ENCODE measurements around the gene OR2F1.

Gene OR2F1, protein sequence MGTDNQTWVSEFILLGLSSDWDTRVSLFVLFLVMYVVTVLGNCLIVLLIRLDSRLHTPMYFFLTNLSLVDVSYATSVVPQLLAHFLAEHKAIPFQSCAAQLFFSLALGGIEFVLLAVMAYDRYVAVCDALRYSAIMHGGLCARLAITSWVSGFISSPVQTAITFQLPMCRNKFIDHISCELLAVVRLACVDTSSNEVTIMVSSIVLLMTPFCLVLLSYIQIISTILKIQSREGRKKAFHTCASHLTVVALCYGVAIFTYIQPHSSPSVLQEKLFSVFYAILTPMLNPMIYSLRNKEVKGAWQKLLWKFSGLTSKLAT

DNA sequence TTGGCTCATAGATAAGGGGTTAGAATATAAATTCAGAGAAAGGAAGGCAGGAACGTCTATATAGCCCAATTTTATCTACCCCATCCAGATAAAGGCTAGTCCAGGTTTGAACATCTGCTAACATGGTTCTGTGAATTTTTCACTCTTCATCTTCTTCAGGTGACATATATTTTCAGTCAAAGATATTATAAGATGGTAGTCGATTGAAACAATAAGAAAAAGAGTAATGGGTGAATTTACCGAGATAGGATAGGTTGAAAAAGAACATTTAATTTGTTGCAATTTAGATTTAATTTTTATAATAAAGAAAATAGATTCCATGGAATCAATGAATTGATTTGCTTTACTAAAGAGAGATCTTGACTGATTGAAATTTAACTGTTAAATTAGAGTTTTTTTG is at the start of gene OR2F1:
Gene OR2F1 (plus strand): TSS at position 301 of the 400 bp plus-strand sequence. CDS start 5,127 bp downstream, outside the sequence.
- DNase-seq: no peak

DNA sequence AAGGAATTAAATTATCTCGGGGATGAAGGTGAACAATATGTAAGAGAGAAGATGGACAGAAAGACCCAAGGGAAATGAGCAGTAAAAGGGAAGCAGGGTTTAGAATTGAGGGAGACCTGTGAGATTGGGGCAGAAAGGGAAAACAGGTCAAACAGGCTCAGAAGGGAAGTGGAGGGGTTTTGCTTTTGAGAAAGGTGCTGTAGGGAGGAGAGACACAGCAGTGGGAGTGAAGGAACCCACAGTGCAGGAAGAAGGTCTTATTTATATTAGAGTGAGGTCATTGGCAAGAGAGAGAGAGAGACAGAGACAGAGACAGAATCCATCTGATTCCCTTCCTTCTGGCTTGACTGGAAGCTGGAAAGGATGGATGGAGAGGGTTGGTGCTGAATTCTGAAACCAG is 49.1 kb upstream of the OR2F1 start:
- DNase-seq: no peak

DNA sequence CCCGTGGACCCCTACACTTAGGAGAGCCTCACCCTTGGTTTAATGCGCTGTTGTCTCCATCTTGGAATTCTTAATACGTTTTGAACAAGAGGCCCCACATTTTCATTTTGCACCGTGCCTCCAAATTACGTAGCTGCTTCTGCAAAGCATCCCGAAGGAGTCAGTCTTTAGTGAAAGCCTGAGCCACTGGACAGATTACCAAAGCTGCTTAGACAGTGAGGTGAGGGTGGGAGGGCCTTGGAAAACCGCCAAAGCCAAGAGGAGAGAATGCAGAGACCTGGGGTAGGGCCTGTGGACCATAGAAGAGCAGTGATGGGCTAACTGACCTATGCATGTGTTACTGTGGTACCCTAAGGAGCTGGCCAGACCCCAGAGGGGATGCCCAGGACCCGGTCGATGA is 48.5 kb upstream of the OR2F1 start:
- no peak for DNase-seq

DNA sequence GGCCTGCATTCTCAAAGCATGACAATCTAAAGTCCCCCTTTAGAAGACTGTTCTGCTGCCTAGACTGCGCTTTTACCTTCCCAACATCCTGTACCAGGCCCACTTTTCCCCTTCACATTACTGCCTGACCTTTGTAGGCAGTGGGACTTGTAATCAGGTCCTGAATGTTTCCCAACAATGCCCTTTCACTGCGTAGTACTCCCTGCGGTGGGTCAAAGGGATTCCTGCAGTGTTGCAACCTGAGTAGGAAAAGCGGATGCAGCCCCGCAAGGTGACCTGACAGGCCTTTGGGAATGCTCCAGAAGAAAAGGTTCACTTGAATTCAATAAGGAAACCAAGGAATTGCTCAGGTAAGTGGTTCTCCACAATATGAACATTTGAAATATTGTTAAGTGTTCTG is 47.7 kb upstream of the OR2F1 start:
- no peak for DNase-seq

DNA sequence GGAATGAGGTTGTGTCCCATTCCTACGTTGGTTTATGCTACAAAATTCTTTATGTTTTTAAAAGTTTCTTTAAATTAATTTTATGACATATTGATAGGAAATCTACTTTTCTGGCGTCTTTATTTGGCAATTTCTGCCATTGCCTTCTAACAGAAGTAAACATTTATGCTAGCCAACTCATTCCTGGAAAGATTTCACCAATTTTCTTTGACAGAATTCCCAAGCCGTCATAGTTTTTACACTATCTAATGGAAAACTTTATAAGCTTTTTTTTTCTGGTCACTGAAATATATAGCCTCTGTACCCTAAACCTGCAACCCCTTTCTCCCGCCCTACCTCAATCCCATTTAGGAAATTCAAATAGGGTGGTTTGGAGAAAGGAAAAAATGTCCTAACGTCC is 46.5 kb upstream of the OR2F1 start:
- no peak for DNase-seq

DNA sequence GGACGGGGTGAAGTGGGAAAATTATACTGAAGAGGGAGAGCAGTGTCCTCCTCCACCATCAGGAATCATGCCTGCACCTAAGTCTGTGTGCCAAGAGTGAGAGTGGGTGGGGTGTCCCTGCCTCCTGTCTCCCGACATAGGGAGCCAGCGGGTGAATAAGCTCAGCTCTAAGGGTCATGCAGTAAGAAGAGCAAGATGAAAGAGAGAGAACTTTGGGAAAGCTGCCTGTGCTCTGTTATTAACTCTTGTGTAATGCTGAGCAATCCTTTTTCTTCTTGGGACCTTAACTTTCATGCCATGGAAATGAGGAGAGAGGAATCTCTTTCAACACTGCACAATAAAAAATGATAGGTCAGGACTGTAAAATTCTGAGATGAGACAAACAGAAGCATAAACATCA is 44.8 kb upstream of the OR2F1 start:
- no peak for DNase-seq

DNA sequence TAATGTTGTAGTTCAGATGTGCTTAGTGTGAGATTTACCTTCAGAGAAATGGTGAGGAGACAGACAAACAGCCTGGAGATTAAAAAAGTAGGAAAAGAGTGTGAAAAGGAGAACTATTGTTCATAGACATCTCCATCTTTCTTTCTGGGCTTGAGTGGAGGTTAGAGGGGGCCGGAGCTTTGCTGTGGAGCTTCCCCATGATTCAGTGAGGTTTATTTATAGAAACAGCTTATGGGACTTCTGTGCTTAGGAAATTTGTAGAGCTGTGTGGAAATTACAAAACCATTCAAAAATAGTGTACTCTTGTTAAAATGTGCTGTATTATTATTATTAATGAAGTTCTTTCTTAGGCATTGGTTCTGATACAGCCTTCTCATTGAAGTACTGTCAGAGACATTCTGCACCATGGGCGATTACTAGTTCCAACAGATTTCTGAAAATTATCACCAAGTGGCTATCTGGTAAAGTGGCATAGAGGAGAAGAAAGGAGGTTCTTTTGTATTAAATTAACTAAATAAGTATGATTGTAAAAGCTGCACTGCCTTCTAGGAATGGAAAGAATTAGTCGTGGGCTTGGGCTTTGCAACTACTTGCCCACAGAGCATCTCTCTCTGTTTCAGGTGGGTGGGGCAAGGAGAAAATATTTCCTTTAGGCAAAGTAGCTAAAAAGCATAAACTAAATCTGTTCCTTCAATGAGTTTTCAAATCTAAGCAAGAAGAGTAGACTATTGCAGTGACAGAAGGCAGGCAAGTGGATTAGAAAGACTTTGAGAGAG is 44.0 kb upstream of the OR2F1 start:
- DNase-seq: no peak

DNA sequence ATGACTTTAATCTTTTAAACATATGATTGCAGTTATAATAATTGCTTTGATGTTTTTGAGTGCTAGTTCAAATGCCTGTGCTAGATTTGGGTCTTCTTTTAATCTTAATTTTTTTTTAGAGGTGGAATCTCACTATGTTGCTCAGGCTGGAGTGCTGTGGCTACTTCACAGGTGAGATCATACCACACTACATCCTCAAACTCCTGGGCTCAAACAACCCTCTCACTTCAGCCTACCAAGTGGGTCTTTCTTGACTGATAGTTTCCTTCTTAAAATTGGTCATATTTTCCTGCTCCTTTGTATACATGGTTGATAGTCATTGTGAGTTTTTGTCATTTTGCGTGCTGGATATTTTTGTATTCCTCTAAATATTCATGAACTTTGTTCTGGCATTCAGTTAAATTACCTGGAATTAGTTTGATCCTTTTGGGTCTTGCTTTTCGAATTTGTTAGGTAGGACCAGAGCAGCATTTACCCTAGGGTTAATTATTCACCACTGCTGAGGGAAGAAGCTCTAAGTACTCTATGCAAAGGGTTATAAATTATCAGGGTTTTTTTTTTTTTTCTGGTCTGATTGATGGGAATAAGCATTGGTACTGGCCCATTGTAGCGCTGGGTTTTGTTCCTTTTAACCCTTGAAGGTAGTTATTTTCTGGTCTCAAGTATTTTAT is 40.6 kb upstream of the OR2F1 start:
- DNase-seq: no peak

DNA sequence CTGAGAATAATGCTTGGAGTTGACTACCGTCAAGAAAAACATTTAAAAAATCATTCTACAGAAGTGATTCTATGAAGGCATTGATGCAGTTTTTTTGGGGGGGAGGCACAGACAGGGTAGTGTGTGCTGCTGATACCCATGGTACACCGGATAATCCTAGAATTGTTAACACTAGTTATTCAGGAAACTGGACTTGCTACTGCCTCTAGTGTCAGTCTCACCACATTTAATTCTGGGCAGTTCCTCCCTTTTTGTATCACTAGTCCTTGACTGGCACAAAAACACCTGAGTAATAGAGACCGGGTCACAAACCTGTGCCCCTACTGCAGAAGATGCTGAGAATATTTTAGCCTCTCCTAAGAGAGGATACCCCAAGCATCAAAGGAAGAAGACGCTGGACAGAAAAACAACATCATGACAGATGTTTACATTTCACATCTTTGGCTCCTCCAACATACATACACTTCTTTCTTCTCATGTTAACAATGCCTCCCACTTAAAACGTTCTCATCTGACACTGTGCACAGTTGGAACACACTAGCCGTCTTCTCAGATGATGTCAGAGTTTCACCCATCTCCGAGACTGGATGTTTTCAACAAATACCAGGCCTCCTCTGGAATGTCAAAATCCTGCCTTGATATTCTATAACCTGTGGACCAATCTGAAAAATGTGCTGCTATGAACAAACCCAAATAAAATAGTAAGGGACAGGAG is 39.5 kb upstream of the OR2F1 start:
- no peak for DNase-seq

DNA sequence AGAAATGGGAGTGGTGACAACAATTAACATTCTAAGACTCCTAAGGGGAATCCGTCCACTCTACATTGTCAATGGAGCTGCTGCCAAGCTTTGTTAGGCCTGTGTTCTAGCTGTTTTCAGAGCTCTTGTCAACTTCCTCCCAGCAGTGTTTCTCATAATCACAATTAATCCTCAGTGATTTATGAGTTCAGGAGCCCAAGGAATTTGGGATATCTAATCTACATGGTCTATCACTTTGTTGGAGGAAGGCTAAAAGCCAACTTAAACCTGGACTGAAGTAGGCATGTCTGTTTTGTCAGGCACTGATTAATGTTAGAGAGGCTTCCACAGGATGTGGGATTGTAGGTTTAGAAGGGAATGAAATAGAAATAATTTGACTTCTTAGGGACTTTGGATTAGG is 29.8 kb upstream of the OR2F1 start:
- no peak for DNase-seq

DNA sequence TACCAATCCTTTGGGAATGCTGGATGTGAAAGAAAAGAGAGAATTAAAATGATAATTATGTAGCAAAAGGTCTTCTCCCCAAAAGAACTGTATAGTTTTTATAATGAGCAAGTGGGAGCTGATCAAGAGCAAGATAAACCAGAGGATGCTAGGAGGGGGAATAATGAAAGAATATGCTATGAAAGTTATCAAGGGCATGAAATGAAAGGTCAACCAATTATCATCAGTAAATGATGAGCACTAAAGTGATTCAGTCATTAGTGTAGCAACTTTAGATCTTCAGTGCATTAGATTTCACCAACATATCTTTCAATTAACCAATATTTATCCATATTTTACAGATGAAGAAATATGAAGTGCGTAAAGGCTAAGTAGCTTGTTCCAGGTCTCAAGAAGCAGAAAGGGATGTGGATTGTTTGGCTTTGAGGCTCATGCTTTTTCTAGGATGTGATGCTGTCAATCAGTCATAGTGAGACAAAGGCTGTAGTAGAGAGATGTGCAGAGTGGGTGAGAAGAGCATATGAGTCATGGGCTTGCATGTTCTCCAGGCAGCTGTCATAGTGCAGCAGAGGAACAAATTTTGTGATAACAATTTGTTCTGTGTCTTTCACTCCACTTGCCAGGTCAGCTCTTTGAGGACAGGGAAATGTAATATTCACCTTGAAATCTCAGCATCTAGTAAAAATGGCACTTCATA is 25.3 kb upstream of the OR2F1 start:
- DNase-seq: no peak

DNA sequence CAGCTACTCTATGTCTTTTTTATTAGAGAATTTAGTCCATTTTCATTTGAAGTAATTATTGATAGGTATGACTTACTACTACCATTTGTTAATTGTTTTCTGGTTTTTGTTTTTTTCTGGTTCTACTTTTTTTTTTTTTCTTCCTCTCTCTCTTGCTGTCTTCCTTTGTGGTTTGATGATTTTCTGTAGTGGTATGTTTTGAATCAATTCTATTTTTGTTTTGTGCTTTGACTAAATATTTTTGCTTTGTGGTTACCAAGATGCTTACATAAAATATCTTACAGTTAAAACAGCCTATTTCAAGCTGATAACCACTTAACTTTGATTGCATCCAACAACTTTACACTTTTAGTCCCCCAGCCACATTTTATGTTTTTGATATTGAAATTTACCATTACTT is 22.9 kb upstream of the OR2F1 start:
- no peak for DNase-seq

DNA sequence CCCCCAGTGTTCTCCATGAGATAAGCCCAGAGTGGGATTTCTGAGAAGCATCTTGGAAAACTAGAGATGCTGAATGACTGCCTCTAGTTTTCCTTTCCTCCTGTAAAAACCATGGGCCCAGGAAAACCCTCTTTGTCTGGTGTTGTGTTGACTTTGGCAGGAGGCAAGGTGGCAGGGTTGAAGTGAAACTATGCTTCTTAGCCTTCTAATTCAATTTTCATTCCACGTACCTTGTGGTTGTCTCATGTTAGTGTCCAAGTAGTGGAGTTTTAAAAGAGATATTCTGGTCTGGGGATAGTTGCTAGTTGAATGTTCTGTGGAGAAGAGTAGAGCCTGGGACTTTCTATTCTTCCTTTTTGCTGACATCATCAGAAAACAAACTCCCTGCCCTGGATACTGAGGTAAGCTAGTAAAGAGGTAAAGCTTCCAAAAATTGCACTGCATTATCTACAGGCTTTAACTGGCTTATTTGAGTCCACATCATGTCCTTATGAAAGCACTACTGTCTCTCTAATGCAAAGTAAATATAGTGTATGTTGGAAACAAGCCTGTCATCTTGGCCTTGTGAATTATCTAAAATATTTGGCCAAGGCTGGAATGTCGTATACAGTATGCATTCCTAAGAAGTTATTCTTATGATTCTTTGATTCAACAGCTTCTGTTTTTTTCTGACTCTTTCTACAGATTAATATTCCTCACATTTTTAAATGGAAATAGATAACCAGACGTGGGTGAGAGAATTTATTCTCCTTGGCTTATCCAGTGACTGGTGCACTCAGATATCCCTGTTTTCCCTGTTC is 19.9 kb upstream of the OR2F1 start, which contains the start of gene OR2F2:
Gene OR2F2 (plus strand): TSS at position 708 of the 800 bp plus-strand sequence. CDS start 0 bp downstream, at position 708.
- DNase-seq: no peak

DNA sequence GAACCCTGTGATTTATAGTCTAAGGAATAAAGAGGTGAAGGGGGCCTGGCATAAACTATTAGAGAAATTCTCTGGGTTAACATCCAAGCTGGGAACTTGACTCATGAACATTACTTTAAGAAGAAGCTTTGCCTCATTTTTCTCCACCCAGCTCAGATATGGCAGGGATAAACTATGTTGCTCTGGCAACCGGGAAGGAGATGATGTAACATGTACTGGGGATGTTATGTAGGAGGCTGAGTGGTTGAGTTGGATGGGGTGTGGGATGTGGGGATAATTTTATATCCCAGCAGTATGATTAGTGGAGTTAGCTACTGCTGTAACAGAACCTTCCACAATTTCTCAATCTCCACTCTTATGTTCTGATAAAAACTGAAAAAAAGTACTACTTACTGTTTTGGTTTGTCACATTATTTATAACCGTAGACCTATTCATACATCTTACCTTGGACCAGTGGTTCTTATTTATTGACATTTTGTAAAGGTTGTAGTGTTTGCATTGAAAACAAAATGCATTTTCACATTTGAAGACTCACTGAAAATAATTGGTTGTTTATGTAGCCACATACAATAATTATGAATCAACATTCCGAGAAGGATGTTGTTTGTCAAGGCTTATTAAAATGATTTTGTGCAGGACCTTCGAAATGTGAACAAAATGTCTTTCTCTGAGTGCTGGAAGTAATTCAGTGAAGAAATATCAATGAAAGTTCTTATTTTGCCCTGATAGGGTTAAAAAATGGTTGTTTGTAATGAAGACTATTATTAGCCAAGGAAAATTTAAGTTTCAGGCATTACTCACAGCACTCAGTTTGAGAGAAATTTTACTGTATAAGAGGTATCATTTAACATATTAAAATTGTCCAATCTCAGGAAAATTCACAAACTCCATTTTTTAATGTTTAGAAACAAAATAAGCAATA is 18.3 kb upstream of the OR2F1 start:
- DNase-seq: no peak

DNA sequence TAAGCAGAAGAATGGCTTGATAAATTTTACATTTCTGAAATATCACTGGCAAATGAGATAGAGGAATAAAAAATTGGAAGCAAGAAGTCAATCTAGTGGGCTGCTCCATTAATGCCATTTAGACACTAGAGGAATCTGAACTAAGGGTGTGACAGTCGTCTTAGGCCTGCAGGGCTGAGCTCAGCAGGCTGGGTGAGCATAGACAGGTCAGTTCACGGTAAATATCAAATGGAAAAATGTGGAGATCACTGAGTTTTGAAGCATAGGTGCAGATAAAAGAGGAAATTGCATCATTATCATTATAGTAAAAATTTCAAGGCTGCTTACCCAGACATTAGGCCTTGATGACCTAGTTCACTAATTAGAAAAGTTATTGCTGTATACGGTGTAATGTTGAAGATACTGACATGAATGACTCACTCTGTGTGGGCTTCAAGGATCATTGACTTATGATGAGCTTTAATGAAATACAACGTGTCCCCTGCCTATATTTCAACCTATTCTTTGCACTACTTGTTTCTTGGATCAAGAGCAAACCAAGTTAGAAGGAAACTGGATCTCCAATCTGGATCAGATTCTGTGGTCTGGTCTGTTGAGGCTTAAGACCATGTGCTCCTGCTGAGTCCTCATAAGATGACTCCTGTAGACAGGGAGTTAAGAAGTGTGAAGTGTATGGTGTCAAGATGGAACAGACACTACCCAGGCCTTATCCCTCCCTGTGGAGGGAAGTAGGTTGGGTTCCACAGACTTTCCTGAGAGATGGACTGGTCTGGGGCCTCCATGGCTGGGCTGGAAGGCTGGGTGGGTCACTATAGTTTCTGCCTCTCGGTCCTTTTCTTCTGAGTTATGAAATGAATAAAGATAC is 16.0 kb upstream of the OR2F1 start:
- no peak for DNase-seq

DNA sequence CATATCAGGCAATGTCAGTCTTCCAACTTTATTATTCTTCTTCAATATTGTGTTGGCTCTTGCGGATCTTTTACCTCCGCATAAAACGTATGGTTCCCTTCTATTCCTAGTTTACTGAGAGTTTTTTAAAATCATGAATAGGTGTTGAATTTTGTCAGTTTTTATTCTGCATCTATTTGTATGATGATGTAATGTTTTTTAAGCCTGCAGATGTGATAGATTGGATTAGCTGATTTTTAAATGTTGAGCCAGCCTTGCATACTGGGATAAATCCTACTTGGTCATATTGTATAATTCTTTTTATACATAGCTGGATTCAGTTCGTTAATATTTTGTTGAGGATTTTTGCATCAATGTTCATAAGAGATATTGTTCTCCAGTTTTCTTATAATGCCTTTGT is 9.2 kb upstream of the OR2F1 start:
- no peak for DNase-seq

DNA sequence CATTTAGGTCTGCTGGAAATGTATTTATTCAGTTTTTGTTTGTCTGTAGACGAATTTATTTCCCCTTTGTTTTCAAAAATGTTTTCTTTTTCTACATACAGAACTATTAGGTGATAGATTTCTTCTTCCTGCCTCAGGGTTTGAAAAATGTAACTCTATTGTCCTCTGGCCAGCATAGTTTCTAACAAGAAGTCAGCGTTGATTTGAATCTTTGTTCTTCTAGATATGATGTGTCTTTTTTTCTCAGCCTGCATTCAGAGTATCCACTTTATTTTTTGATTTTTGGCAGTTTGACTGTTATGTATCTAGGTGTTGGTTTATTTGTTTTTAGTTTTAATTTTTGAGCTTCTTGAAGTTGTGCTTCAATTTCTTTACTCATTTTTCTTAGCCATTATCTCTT is 7.5 kb upstream of the OR2F1 start:
- no peak for DNase-seq

DNA sequence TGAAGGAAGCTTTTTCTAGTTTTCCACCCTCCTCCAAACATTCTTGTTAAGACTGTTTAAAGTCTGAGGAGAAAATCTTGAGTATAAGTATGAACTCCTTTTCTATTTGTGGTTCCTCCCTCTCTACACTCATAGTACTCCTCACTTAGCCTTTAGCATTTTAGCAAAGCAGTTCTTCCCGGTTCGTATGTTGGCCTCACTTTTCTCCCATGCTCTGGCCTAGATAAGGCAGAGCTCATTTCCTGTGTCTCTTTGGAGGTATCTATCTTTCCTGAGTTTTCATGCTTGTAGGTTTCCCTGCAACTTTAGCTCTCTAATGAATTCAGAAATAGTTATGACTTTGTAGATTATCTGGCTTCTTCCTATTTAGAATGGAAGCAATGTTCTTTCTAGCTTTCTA is 5.9 kb upstream of the OR2F1 start:
- DNase-seq: no peak

DNA sequence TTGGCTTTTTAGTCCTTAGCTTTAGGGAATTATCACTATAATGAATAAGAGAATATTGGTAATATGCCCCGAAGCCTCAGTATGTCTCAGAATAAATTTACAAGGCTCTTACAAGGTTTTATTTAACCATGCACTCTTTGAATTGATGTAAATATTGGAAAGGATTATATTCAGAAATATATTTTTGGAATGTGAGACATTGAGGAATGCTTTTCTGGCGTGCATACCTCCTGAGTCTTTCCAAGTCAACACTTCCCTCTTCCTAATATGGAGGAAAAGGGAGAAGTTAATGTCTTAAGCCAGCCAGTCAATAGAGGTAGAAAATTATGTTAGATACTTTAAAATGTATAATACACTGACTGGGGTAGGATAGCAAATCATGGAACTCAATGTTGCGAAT is 1.2 kb upstream of the OR2F1 start:
- DNase-seq: no peak

DNA sequence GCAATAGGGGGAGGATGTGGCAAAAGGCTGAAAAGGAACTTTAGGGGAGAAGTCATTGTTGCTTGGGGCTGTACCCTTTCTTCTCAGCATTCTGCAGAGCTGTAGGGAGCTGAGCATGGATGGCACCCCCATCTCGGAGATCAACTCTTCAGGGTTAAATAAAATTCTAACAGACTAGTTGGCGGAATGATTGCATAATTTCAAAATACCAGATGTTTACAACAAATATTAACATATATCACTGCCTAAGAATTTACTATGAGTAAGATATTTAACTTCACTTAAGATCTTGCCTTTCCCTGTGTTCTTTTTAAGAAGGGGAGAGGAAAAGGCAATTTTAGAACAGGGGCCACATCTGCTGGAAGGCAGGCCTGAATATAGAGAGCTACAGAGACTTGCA is 509 bp upstream of the OR2F1 start:
- no peak for DNase-seq
